Peyer's patch (tissue), 4 donors: ENCODE measurements around the gene USP53.
A peak's percentile ranks its signal among the peaks of the same experiment; 100 is the strongest.

Source experiments
- POLR2A ChIP-seq, 2 donors: fragments of 450-650 bp; IDR thresholded peaks; one replicate each; pipeline ENCODE4 v1.5.1; 2017; ENCODE audit warnings: antibody characterized with exemption in 2 of 2, mild to moderate bottlenecking in 2 of 2, moderate library complexity in 2 of 2
- TF ChIP-seq, protein P1 (sequence below), 6 experiments: fragments of 450-650 bp in 4 of 6; fragments of 200-600 bp in 2 of 6; sonication (generic) in 1 of 6; IDR thresholded peaks; one replicate each; pipeline ENCODE4 v1.5.1; 2017 to 2019; ENCODE audit warnings: antibody characterized with exemption in 6 of 6, mild to moderate bottlenecking in 3 of 6, moderate library complexity in 1 of 6

DNA sequence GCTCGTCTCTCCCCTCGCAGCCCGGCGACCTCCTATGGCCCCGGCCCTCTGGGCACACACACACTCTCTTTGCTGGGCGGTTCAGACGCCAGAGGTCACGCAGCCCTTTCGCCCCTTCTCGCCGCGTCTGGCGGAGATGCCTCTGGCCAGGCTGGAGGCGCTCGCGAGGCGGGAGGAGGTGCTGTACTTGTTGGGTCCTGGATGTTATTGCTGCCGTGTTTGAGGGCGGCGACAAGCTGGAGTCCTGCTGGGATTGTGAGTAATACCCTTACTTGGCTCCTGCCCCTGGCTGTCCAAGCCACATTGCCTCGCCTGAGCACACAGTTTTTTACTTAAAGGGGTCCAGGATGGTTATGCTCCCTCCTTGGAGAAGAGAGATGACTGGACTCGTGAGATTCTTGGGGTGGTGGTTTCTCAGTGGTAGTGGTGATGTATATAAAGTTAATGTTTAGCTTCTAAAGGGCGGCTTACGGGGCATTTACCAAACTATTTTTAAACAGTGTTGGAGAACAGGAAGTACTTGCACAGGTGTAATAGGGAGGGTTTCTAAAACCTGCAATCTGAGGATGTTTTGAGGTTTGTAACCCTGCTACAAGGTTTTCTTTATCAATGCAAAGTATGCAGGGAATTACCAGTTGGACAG is 572 bp downstream of the USP53 start:
- no peak for TF ChIP-seq POLR2A (IDR thresholded peaks at IDR 0.05)
- TF ChIP-seq, protein P1, sequence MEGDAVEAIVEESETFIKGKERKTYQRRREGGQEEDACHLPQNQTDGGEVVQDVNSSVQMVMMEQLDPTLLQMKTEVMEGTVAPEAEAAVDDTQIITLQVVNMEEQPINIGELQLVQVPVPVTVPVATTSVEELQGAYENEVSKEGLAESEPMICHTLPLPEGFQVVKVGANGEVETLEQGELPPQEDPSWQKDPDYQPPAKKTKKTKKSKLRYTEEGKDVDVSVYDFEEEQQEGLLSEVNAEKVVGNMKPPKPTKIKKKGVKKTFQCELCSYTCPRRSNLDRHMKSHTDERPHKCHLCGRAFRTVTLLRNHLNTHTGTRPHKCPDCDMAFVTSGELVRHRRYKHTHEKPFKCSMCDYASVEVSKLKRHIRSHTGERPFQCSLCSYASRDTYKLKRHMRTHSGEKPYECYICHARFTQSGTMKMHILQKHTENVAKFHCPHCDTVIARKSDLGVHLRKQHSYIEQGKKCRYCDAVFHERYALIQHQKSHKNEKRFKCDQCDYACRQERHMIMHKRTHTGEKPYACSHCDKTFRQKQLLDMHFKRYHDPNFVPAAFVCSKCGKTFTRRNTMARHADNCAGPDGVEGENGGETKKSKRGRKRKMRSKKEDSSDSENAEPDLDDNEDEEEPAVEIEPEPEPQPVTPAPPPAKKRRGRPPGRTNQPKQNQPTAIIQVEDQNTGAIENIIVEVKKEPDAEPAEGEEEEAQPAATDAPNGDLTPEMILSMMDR (IDR thresholded peaks at IDR 0.05), result peak in 2 of 6 experiments; percentile 5 to 26
